Activated CD4-positive, alpha-beta T cell treated with anti-CD3 and anti-CD28 coated beads, Interleukin-2, amount 50 U/mL, for 48 hours (primary cell): Measurements from ENCODE around the gene EIF4E3.

Source experiments
- DNase-seq, 2 experiments: peaks; one replicate each; pipeline ENCODE4 v3.0.0-alpha.2; 2020

The EIF4E3 gene

GRCh38 chr3:71645140-71645539, 80.1 kb downstream of the EIF4E3 start:
- DNase-seq, result no peak

- DNase-seq, result no peak
Observed at GRCh38 chr3:71641674-71642073, 83.5 kb downstream of the EIF4E3 start.

GRCh38 chr3:71640331-71640983, 84.7 kb downstream of the EIF4E3 start:
- DNase-seq, result no peak

GRCh38 chr3:71636482-71636881, 88.7 kb downstream of the EIF4E3 start:
- DNase-seq, result no peak

- no peak for DNase-seq
Observed at GRCh38 chr3:71636001-71636400, 89.2 kb downstream of the EIF4E3 start.

GRCh38 chr3:71634671-71635070, 90.5 kb downstream of the EIF4E3 start:
- DNase-seq, result no peak

- no peak for DNase-seq
Observed at GRCh38 chr3:71629711-71630110, 95.5 kb downstream of the EIF4E3 start.

- no peak for DNase-seq
Observed at GRCh38 chr3:71629289-71629688, 95.9 kb downstream of the EIF4E3 start.

GRCh38 chr3:71628522-71628921, 96.7 kb downstream of the EIF4E3 start:
- DNase-seq, result no peak

GRCh38 chr3:71625676-71626075, 99.5 kb downstream of the EIF4E3 start:
- no peak for DNase-seq
